GM08714 (cell line): ENCODE measurements around the gene ALOX15.
"Not testable (repeated sequence)": the region's sequence is repeated elsewhere in the genome, so short reads cannot be mapped to it uniquely, and the experiment has no call there.

ENCODE experiments used
- H3K4me3 ChIP-seq: fragments of 200-500 bp; sonication (Bioruptor generic); 2 replicates; pipeline ENCODE4 v1.5.1; 2014; ENCODE audit warnings: mild to moderate bottlenecking, low read length, inconsistent platforms
- ZNF274 ChIP-seq: IDR thresholded peaks from 2 replicates; pipeline ENCODE4 v1.6.1; 2012; ENCODE audit warnings: mild to moderate bottlenecking, low read depth, low read length

Gene ALOX15

GRCh38 chr17:4636474-4637100 is 4.9 kb downstream of the ALOX15 start:
- no peak overlapping the region for H3K4me3 ChIP-seq
- TF ChIP-seq ZNF274 = no peak

- H3K4me3 ChIP-seq = no peak overlapping the region
- no peak for TF ChIP-seq ZNF274
These were observed 5.6 kb downstream of the ALOX15 start for GRCh38 chr17:4635823-4636375.

GRCh38 chr17:4634976-4635375 is 6.5 kb downstream of the ALOX15 start:
- TF ChIP-seq ZNF274 = no peak
- H3K4me3 ChIP-seq = no peak overlapping the region

DNA sequence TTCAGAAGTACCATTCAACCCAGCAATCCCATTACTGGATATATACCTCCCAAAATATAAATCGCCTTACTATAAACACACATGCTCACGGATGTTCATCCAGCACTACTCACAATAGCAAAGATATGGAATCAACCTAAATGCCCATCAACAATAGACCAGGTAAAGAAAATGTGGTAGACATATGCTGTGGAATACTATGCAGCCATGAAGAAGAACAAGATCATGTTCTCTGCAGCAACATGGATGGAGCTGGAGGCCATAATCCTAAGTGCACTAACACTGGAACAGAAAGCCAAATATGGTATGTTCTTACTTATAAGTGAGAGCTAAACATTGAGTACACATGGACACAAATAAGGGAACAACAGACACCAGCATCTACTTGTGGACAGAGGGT is 7.8 kb downstream of the ALOX15 start:
- no peak for TF ChIP-seq ZNF274

DNA sequence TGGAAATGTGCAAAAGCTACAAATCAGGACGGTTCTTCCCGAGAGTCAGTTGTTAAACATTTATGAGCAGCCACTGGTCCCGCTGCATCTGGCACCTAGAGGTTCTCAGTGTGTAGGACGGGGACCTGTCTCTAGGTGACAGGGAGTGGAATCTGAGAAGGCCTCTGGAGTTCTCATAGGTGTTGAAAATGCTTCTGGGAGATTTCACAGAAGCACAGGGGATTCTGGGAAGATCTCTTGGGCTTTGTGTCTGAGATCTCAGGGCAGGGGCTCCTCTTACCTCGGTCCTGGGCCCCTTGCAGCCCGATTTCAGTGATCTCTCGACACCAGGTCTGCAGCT is 8.9 kb downstream of the ALOX15 start:
- TF ChIP-seq ZNF274 = no peak
- H3K4me3 ChIP-seq = no peak overlapping the region

More for the DNA sequence above, 7.8 kb downstream of the ALOX15 start:
- H3K4me3 ChIP-seq = no peak overlapping the region

DNA sequence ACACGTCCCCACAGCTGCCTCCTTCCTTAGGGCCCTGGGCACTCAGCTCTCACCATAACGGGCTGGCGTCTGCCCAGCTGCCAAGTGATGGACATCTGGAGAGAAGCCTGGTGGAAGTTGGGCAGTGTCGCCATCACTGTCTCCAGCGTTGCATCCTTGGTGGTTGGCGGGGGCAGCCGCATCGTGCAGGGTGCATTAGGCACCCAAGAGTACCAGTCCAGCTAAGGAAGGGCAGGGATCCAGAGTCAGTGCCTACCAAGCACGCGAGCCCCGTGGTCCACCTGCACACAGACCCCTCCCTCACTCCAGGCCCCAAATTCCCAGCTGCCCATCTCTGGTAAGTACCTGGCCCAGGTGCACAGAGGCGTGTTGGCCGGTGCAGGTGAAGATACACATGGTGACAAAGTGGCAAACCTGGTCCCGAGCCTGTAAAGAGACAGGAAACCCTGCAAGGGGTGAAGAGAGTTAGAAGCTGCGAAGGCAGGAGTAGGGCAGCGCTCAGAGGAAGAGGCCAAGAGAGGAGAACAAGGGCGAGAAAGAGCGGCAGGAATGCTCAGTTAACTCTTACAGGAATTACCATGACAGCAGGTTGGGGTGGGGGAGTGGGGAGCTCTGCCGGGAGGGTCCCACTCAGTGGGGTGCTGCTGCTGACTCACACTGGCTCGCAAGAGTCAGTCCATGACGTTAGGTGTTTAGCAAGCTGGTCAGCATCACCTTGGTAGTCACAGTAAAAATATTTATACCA is 9.5 kb downstream of the ALOX15 start:
- no peak overlapping the region for H3K4me3 ChIP-seq
- TF ChIP-seq ZNF274 = no peak

DNA sequence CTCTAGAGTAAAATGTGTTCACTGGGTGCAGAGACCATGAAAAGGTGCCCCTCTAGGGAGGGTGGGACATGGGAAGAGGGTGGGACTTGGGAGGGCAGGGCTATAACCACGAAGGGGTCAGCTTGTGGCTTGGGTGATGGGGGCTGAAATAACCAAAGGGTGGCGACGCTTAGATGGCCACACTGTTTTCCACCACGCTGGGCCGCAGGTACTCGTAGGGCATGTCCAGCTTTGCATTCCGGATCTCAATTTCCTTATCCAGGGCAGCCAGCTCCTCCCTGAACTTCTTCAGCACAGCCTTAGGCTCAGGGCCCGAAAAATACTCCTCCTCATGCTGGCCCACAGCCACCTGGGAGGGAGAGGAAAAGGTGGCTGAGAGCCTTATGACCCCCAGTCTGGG is 10.0 kb downstream of the ALOX15 start:
- TF ChIP-seq ZNF274 = no peak
- H3K4me3 ChIP-seq = no peak overlapping the region

DNA sequence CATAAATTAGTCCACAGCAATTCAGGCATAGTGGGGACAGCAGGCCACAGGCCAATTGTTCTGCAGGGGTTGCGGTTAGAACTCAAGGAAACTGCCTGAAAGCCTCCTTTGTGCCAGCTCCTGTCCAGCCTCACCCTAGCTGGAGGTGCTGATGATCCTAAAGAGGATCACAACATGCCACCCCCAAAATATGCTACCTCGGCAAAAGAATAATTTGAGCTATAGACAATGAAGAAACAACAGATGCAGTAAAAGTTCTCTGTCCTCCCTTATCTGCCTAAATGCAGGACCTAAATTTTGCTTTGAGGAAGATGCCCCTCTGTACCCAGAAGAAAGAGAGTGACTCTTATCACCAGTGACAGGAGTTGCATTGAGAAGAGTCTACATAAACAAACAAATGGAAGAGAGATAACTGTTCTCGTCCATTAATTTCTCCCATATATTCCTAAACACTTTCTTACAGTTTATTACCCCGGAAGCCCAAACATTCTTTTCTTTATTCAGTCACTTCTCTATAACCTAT is 14.7 kb downstream of the ALOX15 start:
- no peak for TF ChIP-seq ZNF274
- no peak overlapping the region for H3K4me3 ChIP-seq

DNA sequence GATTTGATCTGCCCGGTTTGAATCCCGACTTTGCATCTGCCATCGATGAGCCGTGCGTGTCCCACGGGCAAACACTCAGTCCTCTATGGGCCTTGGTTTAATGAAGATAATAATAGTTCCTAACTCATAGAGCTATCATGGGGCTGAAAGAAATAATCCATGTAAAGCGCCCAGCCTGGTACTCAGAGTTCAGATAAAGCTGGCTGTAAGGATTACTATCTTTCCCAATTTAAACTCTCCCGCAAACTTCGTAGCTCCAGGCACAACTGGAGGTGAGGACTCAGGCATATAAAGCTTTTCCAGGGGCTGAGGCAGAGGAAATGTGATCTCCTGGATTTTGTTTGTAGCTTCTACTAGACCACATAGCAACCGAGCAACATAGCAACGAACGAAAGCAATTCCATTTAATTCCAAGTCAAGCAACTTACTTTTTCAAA is 16.3 kb downstream of the ALOX15 start:
- no peak for TF ChIP-seq ZNF274
- H3K4me3 ChIP-seq = no peak overlapping the region

DNA sequence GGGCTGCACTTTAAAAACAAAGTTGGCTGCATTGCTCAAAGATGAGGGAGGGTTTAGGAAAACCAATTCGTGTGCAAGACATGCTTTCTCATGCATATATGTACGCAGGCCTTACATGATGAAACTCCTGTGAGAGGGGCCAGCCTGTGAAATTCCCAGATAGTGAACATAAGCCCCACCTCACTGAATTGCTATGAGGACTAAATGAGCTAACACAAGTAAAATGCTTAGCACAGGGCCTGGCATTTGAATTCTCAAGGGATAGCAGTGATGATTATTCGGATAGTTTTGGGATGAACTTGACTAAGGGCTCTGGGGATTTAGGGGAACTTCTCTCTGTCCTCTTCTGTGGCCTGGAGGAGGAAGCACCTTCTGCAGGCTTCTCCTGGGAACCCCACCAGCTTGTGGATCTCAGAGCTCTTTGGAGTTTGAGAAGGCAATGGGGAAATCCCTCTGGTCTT is 17.0 kb downstream of the ALOX15 start:
- H3K4me3 ChIP-seq = not testable (repeated sequence)

DNA sequence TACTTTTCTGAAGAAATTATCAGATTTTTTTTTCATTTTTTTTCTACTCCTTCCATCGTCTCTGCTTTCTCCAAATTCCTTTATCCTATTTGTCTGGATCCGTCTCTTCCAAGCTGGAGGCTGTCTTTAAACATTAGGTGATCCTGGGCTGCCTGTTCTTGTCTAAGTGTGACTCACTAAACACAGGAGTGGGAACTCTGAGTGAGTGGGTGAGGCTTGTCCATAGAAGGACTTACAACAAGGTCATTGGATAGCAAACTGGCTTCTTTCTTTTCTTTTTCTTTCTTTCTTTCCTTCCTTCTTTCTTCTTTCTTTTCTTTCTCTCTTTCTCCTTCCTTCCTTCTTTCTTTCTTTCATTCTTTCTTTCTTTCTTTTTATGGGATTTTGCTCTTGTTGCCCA is 18.2 kb downstream of the ALOX15 start:
- H3K4me3 ChIP-seq = no peak overlapping the region
- no peak for TF ChIP-seq ZNF274

GRCh38 chr17:4622375-4622774 is 19.1 kb downstream of the ALOX15 start:
- no peak for TF ChIP-seq ZNF274

DNA sequence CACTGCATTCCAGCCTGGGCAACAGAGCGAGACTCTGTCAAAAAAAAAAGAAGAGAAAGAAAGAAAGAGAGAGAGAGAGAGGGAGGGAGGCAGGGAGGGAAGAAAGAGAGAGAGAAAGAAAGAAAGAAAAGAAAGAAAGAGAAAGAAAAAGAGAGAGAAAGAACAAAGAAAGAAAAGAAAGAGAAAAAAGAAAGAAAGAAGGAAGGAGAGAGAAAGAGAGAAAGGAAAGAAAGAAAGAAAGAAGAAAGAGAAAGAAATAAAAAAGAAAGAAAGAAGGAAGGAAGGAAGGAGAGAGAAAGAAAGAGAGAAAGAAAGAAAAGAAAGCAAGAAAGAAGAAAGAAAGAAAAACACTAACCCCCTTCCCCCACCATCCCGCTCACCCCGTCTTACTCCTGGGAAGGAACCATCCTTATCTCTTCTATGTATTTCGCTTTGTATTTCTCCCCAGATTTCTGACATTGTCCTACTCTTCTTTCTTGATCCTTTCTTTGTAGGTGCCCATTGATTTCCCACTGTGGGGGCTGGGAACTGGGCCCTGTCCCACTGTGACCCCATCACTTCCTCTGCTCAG is 20.9 kb downstream of the ALOX15 start:
- TF ChIP-seq ZNF274 = no peak
- no peak overlapping the region for H3K4me3 ChIP-seq

More at GRCh38 chr17:4622375-4622774, 19.1 kb downstream of the ALOX15 start:
- H3K4me3 ChIP-seq = no peak overlapping the region

- no peak overlapping the region for H3K4me3 ChIP-seq
- no peak for TF ChIP-seq ZNF274
These were observed 23.7 kb downstream of the ALOX15 start for GRCh38 chr17:4617590-4618351.
